ENCODE measurements around the gene SHC2. TPM values are rescaled to one million over a fixed set of nuclear protein-coding genes. Genes with fewer than 3 reads are reported as not detected.

Gene SHC2
- total RNA-seq, 2 donors from 2014 or later: 1.9 to 2.5 TPM

DNA sequence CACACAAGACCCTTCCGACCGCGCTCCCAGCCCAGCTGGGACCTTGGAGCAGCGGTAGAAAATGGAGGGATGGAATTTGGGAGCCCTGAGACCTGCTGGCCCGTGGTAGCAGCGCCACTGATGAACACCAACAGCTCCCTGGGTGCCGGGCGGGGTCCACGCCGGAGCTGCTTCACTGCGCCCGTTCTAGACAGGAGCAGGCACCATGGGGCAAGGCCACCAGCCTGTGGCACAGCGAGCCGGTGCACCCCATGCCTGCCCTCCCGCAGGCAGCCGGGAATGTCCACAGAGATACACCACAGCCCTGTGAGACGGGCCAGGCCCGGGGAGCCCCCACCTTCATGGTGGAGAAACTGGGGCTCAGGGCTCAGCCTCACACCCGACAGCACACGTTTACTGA is 9.9 kb upstream of the SHC2 start:
- ATAC-seq (replicated peaks in 1 of 2) (no peak), DNase-seq (no peak)
- Mint-ChIP-seq H3K4me3 (no peak overlapping the region), H3K27me3 (ENCODE audit: low read depth) (no peaks in the 10 kb centered on the region), H3K27ac (no peak overlapping the region), H3K36me3 (ENCODE audit: insufficient read depth in 2 of 2) (no peaks in the 10 kb centered on the region), H3K4me1 (ENCODE audit: low read depth) (no peaks in the 10 kb centered on the region), H3K9me3 (peaks cover 0 to 3% of the 10 kb centered on the region in 2 donors)

DNA sequence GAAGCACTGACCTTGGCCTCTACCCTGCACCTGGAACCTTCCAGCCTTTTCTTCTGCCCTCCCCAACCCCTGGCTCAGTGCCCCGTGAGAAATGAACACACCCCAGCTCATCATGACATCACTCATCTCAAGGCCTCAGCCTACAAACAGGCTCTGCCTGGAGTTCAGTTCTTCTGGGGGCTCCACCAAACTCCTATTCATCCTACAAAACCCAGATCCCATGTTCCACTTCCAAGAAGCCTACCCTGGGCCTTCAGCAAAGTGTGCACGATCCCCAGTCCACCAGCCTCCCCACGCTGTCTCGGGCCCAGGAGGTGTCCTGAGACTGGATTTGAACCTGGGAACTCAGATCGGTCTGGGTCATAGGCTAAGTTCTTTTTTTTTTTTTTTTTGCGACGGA is 9.0 kb upstream of the SHC2 start:
- ATAC-seq (replicated peaks in 1 of 2): no peak
- no peaks in the 10 kb centered on the region for H3K27me3 Mint-ChIP-seq (ENCODE audit: low read depth)

DNA sequence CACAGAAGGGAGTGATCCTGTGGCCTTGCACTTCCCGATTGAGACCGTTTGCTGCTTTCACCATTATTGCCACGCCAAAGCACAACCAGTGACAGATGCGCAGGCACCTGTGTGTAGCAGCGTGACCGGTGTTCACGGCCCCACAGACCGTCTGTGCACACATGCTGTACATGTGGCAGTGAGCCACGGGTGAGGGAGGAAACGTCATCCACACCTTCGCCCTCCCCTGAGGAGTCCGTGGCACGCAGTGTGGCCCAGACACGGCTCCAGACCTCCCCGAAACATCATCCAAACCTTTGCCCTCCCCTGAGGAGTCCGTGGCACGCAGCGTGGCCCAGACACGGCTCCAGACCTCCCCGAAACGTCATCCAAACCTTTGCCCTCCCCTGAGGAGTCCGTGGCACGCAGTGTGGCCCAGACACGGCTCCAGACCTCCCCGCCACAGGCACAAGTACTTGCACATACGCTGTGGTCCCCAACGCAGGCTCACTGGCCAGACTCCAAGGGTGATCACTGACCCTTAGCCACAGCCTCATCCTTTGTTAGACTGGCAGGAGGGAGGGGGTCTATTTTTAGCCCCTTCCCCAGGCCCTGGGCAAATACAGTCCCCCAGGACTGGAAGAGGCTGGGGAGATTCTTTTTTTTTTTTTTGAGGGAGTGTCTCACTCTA is 7.9 kb upstream of the SHC2 start:
- Mint-ChIP-seq H3K36me3 (ENCODE audit: insufficient read depth in 2 of 2) (no peaks in the 10 kb centered on the region), H3K9me3 (peaks cover 0 to 7% of the 10 kb centered on the region in 2 donors), H3K4me1 (ENCODE audit: low read depth) (no peaks in the 10 kb centered on the region), H3K27ac (no peak overlapping the region), H3K4me3 (no peak overlapping the region), H3K27me3 (ENCODE audit: low read depth) (no peaks in the 10 kb centered on the region)
- DNase-seq (no peak), ATAC-seq (replicated peaks in 1 of 2) (no peak)

More for the DNA sequence above, 9.0 kb upstream of the SHC2 start:
- DNase-seq: no peak
- H3K4me1 Mint-ChIP-seq (ENCODE audit: low read depth): no peaks in the 10 kb centered on the region
- no peaks in the 10 kb centered on the region for H3K36me3 Mint-ChIP-seq (ENCODE audit: insufficient read depth in 2 of 2)
- no peak overlapping the region for H3K4me3 Mint-ChIP-seq
- peaks cover 0 to 7% of the 10 kb centered on the region in 2 donors for H3K9me3 Mint-ChIP-seq
- H3K27ac Mint-ChIP-seq: no peak overlapping the region

DNA sequence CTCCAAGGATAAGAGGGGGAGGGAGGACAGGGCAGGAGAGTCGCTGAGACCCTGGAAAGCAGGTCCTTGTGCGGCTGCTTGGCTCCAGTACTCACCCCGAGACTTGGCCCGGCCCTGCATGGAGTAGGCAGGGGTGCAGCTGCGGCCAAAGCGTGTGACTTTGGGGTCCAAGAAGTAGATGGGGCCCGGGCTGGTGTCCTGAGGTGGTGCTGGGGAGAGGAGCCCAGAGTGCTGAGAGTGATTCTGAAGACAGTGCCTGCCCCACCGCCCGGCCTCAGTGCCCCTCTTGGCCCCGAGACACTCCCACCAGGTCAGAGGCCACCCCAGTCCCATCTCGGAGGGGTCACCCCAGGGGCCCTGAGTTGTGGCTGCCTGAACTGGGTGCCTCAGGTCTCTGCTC is 6.7 kb upstream of the SHC2 start:
- Mint-ChIP-seq H3K27ac (no peak overlapping the region), H3K4me3 (no peak overlapping the region), H3K4me1 (ENCODE audit: low read depth) (no peaks in the 10 kb centered on the region), H3K36me3 (ENCODE audit: insufficient read depth in 2 of 2) (no peaks in the 10 kb centered on the region), H3K27me3 (ENCODE audit: low read depth) (peaks cover 3% of the 10 kb centered on the region), H3K9me3 (peaks cover 0 to 7% of the 10 kb centered on the region in 2 donors)
- ATAC-seq (replicated peaks in 1 of 2): no peak
- DNase-seq: no peak

DNA sequence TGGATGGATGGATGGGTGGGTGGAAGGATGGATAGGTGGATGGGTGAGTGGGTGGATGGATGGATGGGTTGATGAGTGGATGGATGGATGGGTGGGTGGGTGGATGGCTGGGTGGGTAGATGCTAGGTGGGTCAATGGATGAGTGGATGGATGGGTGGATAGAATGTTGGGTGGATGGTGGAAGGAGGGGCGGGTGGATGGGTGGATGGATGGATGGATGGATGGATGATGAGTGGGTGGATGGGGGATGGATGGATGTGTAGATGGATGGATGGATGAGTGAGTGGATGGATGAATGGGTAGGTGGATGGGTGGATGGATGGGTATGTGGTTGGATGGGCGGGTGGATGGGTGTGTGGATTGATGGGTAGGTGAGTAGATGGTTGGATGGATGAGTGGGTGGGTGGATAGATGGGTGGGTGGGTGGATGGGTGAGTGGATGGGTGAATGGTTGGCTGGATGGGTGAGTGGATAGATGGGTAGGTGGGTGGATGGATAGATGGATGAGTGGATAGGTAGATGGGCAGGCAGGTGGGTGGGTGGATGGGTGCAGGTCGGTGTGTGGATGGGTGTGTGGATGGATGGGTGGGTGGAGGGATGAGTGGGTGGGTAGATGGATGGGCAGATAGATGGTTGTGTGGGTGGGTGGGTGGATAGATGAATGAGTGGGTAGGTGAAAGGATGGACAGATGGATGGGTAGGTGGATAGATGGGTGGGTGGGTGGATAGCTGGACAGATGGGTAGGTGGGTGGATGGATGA is 4.4 kb upstream of the SHC2 start:
- no peak for DNase-seq
- H3K4me3 Mint-ChIP-seq: no peak overlapping the region
- H3K4me1 Mint-ChIP-seq (ENCODE audit: low read depth): no peaks in the 10 kb centered on the region
- H3K27me3 Mint-ChIP-seq (ENCODE audit: low read depth): peaks cover 13% of the 10 kb centered on the region
- no peaks in the 10 kb centered on the region for H3K36me3 Mint-ChIP-seq (ENCODE audit: insufficient read depth in 2 of 2)
- no peak for ATAC-seq (replicated peaks in 1 of 2)
- H3K9me3 Mint-ChIP-seq: peaks cover 0 to 7% of the 10 kb centered on the region in 2 donors
- H3K27ac Mint-ChIP-seq: no peak overlapping the region

DNA sequence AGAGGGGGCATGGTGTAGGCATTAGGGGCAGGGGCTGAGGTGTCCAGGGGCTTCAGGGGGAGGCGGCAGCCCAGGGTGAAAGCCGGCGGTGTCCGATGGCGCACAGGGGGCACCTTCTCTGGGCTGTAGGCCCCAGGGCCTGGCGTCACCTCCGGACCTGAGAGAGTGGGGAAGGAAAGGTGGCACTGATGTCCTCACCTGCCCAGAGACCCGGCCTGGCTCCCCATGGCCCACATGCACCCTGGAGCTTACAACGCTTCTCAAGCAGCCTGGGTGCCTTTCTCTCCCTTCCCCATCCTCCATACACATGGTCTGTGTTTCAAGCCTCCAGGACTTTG is 3.3 kb upstream of the SHC2 start:
- Mint-ChIP-seq H3K9me3 (peaks cover 0 to 7% of the 10 kb centered on the region in 2 donors), H3K27ac (no peak overlapping the region)
- no peak for ATAC-seq (replicated peaks in 1 of 2)

DNA sequence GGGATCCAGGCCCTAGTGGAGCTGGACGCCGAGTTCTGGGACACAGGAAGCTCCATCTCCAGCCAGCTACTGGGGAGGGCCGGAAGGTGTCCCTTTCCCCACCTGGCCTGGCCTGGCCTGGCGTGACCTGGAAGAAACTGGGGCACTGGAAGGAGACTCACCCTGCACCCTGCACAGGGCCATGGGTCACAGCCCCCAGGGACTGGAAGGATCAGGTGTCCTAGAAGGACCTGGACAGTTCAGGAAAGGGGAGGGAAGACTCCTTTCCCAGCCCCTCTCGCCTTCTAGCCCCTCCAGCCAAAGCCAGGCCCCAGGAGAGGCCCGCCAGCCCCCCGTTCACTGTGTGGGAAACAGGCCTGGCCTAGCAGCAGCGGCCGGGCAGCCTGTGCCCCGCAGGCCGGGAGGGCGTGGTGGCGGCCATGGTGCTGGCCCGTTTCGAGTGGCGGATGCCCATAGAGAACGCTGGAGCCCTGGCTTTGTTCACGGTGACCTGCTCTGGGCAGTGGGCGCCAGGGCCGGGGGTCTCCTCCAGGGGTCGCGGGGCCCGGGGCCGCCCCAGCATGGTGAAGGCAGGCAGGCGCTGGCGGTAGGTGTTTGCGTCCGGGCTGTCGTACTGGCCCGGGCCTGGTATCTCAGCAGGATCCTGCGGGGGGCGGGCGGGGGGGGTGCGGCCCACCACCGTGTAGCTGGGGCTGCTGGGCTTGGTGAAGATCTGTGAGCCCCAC is 2.8 kb upstream of the SHC2 start:
- Mint-ChIP-seq H3K4me3 (no peak overlapping the region), H3K27me3 (ENCODE audit: low read depth) (peaks cover 13% of the 10 kb centered on the region), H3K4me1 (ENCODE audit: low read depth) (no peaks in the 10 kb centered on the region), H3K9me3 (peaks cover 0 to 7% of the 10 kb centered on the region in 2 donors), H3K27ac (no peak overlapping the region), H3K36me3 (ENCODE audit: insufficient read depth in 2 of 2) (no peaks in the 10 kb centered on the region)
- ATAC-seq (replicated peaks in 1 of 2) (no peak), DNase-seq (no peak)

More for the DNA sequence above, 3.3 kb upstream of the SHC2 start:
- H3K27me3 Mint-ChIP-seq (ENCODE audit: low read depth): peaks cover 13% of the 10 kb centered on the region
- no peaks in the 10 kb centered on the region for H3K4me1 Mint-ChIP-seq (ENCODE audit: low read depth)
- H3K36me3 Mint-ChIP-seq (ENCODE audit: insufficient read depth in 2 of 2): no peaks in the 10 kb centered on the region
- H3K4me3 Mint-ChIP-seq: no peak overlapping the region
- no peak for DNase-seq

DNA sequence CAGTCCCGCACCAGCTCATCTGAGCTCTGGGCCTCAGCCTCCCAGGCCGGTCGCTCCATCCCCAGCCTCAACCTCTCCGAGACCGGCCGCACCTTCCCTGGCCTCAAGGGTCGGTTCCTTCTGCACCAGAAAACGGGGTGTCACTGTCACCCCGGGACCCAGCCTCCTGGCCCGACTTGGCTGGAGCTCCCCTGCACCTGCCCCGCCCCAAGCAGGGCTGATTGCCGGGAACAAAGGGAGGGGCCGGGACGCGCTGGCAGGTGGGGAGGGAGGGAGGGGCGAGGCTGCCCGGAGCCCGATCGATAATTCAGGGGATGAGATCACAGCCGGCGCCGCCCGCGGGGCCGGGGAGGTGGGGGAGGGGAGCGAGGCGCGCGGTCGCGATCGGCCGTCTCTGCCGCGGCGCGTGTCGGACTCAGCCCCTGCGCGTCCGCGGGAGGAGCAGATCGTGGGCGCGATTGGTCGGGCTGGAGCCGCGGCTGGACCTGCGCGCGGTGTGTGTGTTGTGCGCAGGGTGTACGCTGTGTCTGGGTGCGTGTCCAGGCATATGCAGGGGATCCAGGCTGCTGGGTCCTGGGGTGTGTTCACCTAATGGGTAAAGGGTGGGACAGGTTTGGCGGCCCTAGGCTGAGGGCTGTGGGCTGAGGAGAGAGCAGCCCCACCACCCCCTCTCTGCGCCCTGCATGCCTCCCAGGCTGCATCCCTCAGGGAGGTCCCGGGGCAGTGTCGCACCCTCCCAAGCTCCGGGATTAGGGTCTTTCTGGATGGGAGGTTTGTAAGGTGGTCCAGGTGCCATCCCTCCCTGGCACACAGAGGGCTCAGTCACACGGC is 1.1 kb upstream of the SHC2 start:
- Mint-ChIP-seq H3K27me3 (ENCODE audit: low read depth) (peaks cover 13% of the 10 kb centered on the region), H3K4me3 (peak overlapping the region; percentile 65 to 80), H3K27ac (no peak overlapping the region), H3K36me3 (ENCODE audit: insufficient read depth in 2 of 2) (no peaks in the 10 kb centered on the region), H3K9me3 (peaks cover 0 to 7% of the 10 kb centered on the region in 2 donors), H3K4me1 (ENCODE audit: low read depth) (no peaks in the 10 kb centered on the region)
- peak in 1 of 2 donors; percentile 16 for DNase-seq
- no peak for ATAC-seq (replicated peaks in 1 of 2)

DNA sequence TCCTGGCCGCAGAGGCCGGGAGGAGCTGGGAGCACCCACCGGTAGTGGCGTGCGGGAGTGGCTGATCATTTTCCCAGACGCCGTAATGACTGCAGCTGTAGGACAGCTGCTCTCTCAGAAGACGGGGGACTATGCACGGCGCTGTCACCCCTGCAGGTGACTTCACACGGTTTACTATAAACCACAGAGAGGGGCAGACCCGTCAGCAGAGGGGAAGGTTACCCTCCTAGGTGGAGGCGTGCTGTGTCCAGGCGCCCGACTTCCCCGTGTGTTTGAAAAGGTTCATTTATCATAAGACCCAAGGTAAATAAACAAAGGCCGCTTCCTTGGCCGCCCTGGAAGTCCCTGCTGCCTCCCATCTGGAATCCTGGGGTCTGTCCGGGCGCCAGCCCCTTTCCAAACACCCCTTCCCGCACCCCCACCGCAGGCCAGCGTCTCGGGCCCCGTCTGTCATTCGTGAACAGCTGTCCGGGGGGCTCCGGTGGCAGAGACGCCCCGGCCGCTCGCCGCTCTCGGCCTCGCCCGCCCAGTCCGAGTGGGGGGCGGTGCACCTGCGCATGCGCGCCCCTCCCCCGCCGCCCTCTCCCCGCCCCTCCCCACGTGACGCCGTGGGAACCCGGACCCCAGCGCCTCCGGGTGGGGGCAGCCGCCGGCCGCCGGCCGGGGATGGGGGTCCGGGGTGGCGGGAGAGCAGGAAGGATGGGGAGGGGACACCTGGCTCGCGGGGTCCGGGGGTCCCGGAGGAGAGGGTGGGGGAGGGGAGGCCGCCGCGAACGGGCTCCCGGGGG is 915 bp downstream of the SHC2 start:
- no peaks in the 10 kb centered on the region for H3K9me3 Mint-ChIP-seq
- DNase-seq: peak; percentile 33 to 50
- H3K4me1 Mint-ChIP-seq (ENCODE audit: low read depth): no peaks in the 10 kb centered on the region

DNA sequence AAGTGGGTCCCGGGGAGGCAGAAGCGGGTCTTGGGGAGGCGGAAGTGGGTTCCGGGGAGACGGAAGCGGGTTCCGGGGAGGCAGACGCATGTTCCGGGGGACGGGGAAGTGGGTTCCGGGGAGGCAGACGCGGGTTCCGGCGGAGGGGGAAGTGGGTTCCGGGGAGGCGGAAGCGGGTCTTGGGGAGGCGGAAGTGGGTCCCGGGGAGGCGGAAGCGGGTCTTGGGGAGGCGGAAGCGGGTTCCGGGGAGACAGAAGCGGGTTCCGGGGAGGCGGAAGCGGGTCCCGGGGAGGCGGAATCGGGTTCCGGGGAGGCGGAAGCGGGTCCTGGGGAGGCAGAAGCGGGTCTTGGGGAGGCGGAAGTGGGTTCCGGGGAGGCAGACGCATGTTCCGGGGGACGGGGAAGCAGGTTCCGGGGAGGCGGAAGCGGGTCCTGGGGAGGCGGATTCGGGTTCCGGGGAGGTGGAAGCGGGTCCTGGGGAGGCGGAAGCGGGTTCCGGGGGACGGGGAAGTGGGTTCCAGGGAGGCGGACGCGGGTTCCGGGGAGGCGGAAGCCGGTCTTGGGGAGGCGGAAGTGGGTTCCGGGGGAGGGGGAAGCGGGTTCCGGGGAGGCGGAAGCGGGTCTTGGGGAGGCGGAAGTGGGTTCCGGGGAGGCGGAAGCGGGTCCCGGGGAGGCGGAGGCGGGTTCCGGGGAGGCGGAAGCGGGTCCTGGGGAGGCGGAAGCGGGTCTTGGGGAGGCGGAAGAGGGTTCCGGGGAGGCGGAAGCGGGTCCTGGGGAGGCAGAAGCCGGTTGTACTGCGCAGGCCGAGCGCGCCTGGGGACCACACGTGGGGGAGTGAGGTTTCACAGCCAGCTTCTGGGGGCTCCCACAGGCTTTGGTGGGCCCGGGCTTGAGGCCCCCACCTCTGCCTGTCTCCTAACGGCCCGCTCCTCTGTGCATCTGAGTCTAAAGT is 2.5 kb downstream of the SHC2 start:
- DNase-seq: no peak
- H3K4me1 Mint-ChIP-seq (ENCODE audit: low read depth): no peaks in the 10 kb centered on the region

More for the DNA sequence above, 915 bp downstream of the SHC2 start:
- Mint-ChIP-seq H3K4me3 (peak overlapping the region; percentile 65 to 66), H3K36me3 (ENCODE audit: insufficient read depth in 2 of 2) (no peaks in the 10 kb centered on the region), H3K27ac (no peak overlapping the region), H3K27me3 (ENCODE audit: low read depth) (peaks cover 13% of the 10 kb centered on the region)
- peak; percentile 68 to 70 for ATAC-seq (replicated peaks in 1 of 2)

DNA sequence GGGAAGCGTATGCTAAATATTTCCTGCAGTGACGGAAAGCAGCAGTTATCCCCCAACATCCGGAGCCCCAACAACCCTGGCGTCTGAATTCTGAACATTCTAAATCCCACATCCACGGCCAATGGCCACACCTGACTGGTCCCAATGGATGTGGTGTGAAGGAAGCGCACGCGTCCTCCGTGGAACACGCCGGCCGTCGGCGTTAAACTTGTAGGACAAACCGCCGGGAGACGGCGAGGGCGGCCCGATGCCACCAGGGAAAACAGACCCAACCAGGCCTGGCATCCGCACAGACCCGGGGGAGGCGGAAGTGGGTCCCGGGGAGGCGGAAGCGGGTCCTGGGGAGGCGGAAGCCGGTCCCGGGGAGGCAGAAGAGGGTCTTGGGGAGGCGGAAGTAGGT is 3.2 kb downstream of the SHC2 start:
- H3K9me3 Mint-ChIP-seq: no peaks in the 10 kb centered on the region
- no peaks in the 10 kb centered on the region for H3K36me3 Mint-ChIP-seq (ENCODE audit: insufficient read depth in 2 of 2)
- H3K4me1 Mint-ChIP-seq (ENCODE audit: low read depth): no peaks in the 10 kb centered on the region
- no peak for DNase-seq
- H3K27ac Mint-ChIP-seq: no peak overlapping the region
- no peak for ATAC-seq (replicated peaks in 1 of 2)
- peaks cover 10% of the 10 kb centered on the region for H3K27me3 Mint-ChIP-seq (ENCODE audit: low read depth)
- no peak overlapping the region for H3K4me3 Mint-ChIP-seq

More for the DNA sequence above, 2.5 kb downstream of the SHC2 start:
- Mint-ChIP-seq H3K36me3 (ENCODE audit: insufficient read depth in 2 of 2) (no peaks in the 10 kb centered on the region), H3K9me3 (no peaks in the 10 kb centered on the region), H3K4me3 (no peak overlapping the region), H3K27ac (no peak overlapping the region), H3K27me3 (ENCODE audit: low read depth) (peaks cover 13% of the 10 kb centered on the region)
- no peak for ATAC-seq (replicated peaks in 1 of 2)
